Chondrocyte (in vitro differentiated cells): ENCODE results near the gene RPS19. TPM values are rescaled to one million over a fixed set of nuclear protein-coding genes. Genes with fewer than 3 reads are reported as not detected.

Experiments used
- DNase-seq: peaks from one replicate; pipeline ENCODE4 v3.0.0; 2021; ENCODE audit warnings: mixed read lengths, low spot score
- H3K27ac Mint-ChIP-seq: one replicate; pipeline ENCODE4 v1.8.0; 2021; ENCODE audit warnings: mild to moderate bottlenecking, moderate library complexity, mixed read lengths; ENCODE audit not compliant: unreplicated experiment
- H3K27me3 Mint-ChIP-seq: 2 replicates; pipeline ENCODE4 v1.8.0; 2021; ENCODE audit warnings: low read depth, mixed read lengths
- H3K36me3 Mint-ChIP-seq: 2 replicates; pipeline ENCODE4 v1.8.0; 2021; ENCODE audit warnings: low read depth, mixed read lengths
- H3K4me1 Mint-ChIP-seq: 2 replicates; pipeline ENCODE4 v1.8.0; 2021; ENCODE audit warnings: low read depth, mild to moderate bottlenecking, mixed read lengths
- H3K4me3 Mint-ChIP-seq: one replicate; pipeline ENCODE4 v1.8.0; 2021; ENCODE audit warnings: mild to moderate bottlenecking, moderate library complexity, mixed read lengths; ENCODE audit not compliant: unreplicated experiment
- H3K9me3 Mint-ChIP-seq: 2 replicates; pipeline ENCODE4 v1.8.0; 2021; ENCODE audit warnings: low read depth, mixed read lengths
- microRNA-seq: library from miRNA; unstranded; fragments of <30 nt; microRNA quantifications from one replicate; pipeline ENCODE4 v1.2.0, GENCODE V29; 2020; ENCODE audit warnings: borderline number of aligned reads
- total RNA-seq: library from RNA; stranded (reverse); gene quantifications from 3 replicates; pipeline ENCODE4 v1.2.1, GENCODE V29; 2021
- TF ChIP-seq, protein P1 (sequence below): fragments of 200-600 bp; sonication (generic); IDR thresholded peaks from 2 replicates; pipeline ENCODE4 v1.5.0; 2021; ENCODE audit warnings: antibody characterized with exemption, mild to moderate bottlenecking, moderate library complexity

RPS19 gene
- total RNA-seq, 1 donor from 2014 or later = 1,457 TPM

DNA sequence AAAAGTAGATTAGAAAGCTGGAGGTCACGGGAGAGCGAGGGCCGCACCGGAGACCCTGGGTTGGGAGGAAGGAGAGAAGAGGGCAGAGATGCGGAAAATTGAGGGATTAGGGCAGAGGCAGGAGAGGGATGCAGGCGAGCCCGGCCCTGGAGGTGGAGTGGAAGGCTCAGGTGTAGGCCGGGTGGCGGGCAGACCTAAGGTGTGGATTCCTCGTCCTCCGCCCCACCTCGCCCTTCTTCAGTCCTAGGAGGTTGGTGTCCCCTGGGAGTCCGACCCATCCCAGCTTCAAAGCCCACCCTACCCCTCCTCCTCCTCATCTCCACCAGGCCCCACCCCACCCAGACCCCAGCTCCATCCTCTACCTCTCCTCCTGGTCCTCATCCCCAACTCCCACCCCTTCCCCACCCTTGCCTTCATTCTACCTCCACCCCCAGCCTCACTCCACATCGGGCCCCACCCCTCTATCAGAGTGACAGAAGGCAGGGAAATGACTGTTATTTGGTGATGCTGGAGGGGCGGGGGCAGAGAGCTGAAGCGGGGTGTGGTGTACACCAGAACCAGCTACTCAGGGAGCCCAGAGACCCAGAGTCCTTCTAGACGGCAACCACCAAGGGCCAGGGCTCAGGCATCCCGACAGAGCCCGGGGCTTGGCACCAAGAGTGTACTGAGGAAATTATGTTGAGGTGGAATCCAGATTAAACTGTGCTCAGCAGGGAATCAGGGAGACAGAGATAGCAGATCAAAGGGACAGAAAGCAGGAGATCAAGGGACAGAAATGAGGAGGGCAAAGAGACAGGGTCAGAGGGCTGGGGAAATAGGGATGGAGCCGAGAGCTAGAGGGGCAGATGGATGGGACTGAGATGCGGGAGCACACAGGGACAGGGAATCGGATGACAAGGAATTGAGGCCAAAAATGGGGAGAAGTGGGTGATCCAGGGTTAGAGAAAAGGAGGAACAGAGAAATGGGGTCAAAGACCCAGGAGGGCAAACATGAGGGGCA lies 61.8 kb downstream of the RPS19 start:
- Mint-ChIP-seq H3K4me1 (no peaks in the 10 kb centered on the region), H3K9me3 (no peaks in the 10 kb centered on the region), H3K27me3 (peaks cover 15% of the 10 kb centered on the region), H3K4me3 (no peak overlapping the region), H3K36me3 (peaks cover 2% of the 10 kb centered on the region), H3K27ac (no peak overlapping the region)
- no peak for DNase-seq
- TF ChIP-seq, protein P1, sequence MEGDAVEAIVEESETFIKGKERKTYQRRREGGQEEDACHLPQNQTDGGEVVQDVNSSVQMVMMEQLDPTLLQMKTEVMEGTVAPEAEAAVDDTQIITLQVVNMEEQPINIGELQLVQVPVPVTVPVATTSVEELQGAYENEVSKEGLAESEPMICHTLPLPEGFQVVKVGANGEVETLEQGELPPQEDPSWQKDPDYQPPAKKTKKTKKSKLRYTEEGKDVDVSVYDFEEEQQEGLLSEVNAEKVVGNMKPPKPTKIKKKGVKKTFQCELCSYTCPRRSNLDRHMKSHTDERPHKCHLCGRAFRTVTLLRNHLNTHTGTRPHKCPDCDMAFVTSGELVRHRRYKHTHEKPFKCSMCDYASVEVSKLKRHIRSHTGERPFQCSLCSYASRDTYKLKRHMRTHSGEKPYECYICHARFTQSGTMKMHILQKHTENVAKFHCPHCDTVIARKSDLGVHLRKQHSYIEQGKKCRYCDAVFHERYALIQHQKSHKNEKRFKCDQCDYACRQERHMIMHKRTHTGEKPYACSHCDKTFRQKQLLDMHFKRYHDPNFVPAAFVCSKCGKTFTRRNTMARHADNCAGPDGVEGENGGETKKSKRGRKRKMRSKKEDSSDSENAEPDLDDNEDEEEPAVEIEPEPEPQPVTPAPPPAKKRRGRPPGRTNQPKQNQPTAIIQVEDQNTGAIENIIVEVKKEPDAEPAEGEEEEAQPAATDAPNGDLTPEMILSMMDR = no peak

Small RNA genes lying within 50 kb of the gene (microRNA-seq; reads per million reads assigned to microRNA genes)
- not detected for gene MIR6797

Other genes with a start within 250 kb of the RPS19 start
- not detected in 3 replicates for gene CEACAM4, start 233.2 kb upstream of the RPS19 start, total RNA-seq
- not detected in 3 replicates for gene CEACAM7, start 172.0 kb upstream of the RPS19 start, total RNA-seq
- not detected in 3 replicates for gene CEACAM5, start 151.6 kb upstream of the RPS19 start, total RNA-seq
- not detected in 3 replicates for gene CEACAM6, start 104.7 kb upstream of the RPS19 start, total RNA-seq
- not detected in 3 replicates for gene CEACAM3, start 63.7 kb upstream of the RPS19 start, total RNA-seq
- not detected in 3 replicates for gene LYPD4, start 15.6 kb upstream of the RPS19 start, total RNA-seq
- gene DMRTC2, start 15.2 kb upstream of the RPS19 start, total RNA-seq = not detected in 3 replicates
- 0.36 TPM in 1 of 3 replicates, not detected in the others for gene CD79A, start 17.0 kb downstream of the RPS19 start, total RNA-seq
- gene ARHGEF1, start 22.9 kb downstream of the RPS19 start, total RNA-seq = 70.5 to 105 TPM (median 73.2 TPM) in 3 replicates
- 0.27 to 0.44 TPM (median 0.35 TPM) in 3 replicates for gene ERFL, start 68.2 kb downstream of the RPS19 start, total RNA-seq
- gene RABAC1, start 99.1 kb downstream of the RPS19 start, total RNA-seq = 282 to 302 TPM (median 295 TPM) in 3 replicates
- 0.10 to 0.85 TPM (median 0.64 TPM) in 3 replicates for gene ATP1A3, start 134.0 kb downstream of the RPS19 start, total RNA-seq
- gene GRIK5, start 210.0 kb downstream of the RPS19 start, total RNA-seq = 0.36 to 0.59 TPM (median 0.37 TPM) in 3 replicates
- 11.2 to 13.0 TPM (median 12.4 TPM) in 3 replicates for gene ZNF574, start 215.9 kb downstream of the RPS19 start, total RNA-seq